ENCODE data around the gene EHMT1.
"Not testable (repeated sequence)": the region's sequence is repeated elsewhere in the genome, so short reads cannot be mapped to it uniquely, and the experiment has no call there.

EHMT1 gene

GRCh38 chr9:137615387-137615871, 3.4 kb upstream of the EHMT1 start:
- DNase-seq (ENCODE audit: low read depth in 3 of 3) = no peak

- DNase-seq (ENCODE audit: low read depth in 3 of 3) = no peak
Observed at GRCh38 chr9:137619240-137620047, 639 bp downstream of the EHMT1 start.

GRCh38 chr9:137620048-137620405, 1.2 kb downstream of the EHMT1 start:
- no peak for DNase-seq (ENCODE audit: low read depth in 3 of 3)

DNA sequence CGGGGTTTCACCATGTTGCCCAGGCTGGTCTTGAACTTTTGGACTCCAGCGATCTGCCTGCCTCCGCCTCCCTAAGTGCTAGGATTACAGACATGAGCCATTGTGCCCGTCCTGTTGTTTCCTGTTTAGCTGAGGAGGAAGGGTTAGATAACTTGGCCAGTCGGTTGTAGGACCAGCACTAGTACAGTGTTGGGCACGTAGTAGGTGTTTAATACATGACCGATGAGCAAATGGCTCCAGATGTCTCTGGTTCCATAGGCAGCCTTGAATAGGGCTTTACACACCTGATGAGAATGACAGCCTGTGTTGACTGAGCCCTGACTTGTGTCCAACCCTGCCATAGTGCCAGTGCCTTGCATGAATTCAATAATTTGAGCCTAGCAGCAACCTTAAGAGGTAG, 1.8 kb downstream of the EHMT1 start:
- DNase-seq (ENCODE audit: low read depth in 3 of 3) = no peak

DNA sequence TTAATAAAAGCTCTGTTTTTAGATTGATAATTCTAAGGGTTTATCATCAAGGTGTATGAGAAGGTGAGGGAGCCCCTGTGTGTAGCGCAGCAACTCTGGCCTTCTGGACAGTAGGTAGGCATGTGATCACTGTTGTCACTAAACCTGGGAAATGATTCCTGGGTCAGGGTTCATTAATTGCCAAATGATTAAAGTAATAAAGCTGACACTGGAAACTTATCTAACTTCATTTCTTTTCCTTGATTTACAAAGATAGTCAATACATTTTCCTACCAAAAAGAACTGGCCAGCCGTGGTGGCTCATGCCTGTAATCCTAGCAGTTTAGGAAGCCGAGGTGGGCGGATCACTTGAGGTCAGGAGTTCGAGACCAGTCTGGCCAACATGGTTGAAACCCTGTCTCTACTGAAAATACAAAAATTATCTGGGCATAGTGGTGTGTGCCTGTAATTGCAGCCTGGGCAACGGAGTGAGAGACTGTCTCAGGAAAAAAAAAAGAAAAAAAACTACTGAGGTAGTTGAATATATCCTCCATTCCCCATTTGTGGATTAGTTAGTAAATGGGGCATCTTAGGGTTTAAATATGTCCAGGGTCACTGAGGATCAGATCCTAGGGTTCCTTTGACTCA, 2.4 kb downstream of the EHMT1 start:
- no peak for DNase-seq (ENCODE audit: low read depth in 3 of 3)

- DNase-seq (ENCODE audit: low read depth in 3 of 3) = not testable (repeated sequence)
Observed at GRCh38 chr9:137622211-137622610, 3.4 kb downstream of the EHMT1 start.

GRCh38 chr9:137626464-137626863, 7.7 kb downstream of the EHMT1 start:
- no peak for DNase-seq (ENCODE audit: low read depth in 3 of 3)

DNA sequence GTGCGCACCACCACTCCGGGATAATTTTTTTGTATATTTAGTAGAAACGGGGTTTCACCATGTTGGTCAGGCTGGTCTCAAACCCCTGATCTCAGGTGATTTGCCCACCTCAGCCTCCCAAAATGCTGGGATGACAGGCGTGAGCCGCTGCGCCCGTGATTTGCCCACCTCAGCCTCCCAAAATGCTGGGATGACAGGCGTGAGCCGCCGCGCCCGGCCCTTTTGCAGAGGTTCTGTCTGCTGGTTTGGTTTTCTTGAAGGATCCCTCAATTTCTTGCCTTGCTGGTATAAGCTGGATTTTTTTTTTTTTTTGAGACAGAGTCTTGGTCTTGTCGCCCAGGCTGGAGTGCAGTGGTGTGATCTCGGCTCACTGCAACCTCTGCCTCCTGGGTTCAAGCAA, 8.6 kb downstream of the EHMT1 start:
- DNase-seq (ENCODE audit: low read depth in 3 of 3) = not testable (repeated sequence)

DNA sequence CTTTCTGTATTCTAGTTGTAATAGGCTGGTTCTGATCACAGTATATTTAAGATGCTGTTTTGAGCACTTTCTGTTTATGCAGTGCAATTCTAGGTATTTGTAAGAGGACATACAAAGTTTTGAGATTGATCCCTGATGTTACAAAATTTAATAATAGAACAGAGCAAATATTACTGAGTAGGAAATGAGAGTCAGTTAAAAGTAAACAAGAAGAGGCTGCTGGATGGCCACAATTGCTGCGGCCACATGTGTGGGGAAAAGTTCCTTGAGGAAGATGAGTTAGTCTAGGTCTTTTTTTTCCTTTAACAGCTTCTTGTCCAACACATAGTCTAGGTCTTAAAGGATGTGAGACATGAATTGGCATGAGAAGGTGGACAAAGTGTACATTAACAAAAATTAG, 11.3 kb downstream of the EHMT1 start:
- no peak for DNase-seq (ENCODE audit: low read depth in 3 of 3)

- DNase-seq (ENCODE audit: low read depth in 3 of 3) = no peak
Observed at GRCh38 chr9:137630679-137631078, 11.9 kb downstream of the EHMT1 start.

- no peak for DNase-seq (ENCODE audit: low read depth in 3 of 3)
Observed at GRCh38 chr9:137631345-137632229, 12.8 kb downstream of the EHMT1 start.

DNA sequence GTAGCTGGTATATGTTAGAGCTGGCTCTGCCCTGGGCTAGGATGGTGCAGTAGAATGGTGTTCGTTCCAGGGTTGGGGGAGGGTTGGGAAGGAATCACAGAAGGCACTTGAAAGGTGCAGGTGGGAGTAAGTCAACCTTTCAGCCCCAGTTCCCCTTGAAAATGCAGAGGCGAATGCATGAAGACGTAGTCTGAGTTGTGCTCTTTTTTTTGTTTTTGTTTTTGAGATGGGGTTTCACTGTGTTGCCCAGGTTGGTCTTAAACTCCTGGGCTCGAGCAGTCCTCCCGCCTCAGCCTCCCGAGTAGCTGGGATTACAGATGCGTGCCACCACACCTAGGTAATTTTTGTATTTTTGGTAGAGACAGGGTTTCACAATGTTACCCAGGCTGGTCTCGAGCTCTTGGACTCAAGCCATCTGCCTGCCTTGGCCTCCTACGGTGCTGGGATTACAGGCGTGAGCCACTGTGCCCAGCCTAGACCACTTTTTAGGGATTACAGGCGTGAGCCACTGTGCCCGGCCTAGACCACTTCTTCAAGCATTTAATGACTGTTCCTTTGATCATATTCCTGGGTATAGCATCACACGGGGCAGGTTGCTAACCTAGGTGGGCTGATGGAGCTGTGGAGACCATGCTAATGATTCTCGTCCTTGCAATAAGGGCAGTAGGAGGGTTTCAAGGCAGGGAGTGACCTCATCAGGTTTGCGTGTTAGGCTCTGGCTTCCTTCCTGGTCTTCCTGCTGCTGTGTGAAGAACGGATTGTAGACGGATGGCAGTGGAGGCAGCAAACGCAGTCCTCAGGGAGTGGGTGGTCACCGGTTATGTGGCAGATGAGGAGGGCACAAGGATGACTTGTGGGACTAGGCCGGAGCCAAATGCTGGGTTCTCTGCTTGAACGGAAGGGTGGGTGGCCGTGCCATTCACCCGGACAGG, 13.7 kb downstream of the EHMT1 start:
- no peak for DNase-seq (ENCODE audit: low read depth in 3 of 3)

DNA sequence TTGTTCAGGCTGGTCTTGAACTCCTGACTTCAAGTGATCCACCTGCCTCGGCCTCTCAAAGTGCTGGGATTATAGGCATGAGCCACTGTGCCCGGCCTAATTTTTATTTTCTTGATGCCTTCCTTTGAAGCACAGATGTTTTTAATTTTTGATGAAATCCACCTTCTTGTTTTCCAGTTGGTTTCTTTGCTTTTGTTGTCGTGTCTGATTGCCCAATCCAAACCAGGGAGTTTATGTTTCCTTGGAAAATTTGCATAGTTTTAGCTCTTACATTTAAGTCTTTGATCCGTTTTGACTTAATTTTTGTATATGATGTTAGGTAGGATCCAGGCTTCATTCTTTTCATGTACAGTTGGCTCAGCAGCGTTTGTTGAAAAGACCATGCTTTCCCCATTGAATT, 15.2 kb downstream of the EHMT1 start:
- DNase-seq (ENCODE audit: low read depth in 3 of 3) = no peak

- no peak for DNase-seq (ENCODE audit: low read depth in 3 of 3)
Observed at GRCh38 chr9:137638680-137639079, 19.9 kb downstream of the EHMT1 start.

GRCh38 chr9:137639303-137640051, 20.7 kb downstream of the EHMT1 start:
- DNase-seq (ENCODE audit: low read depth in 3 of 3) = no peak

- no peak for DNase-seq (ENCODE audit: low read depth in 3 of 3)
Observed at GRCh38 chr9:137640862-137641261, 22.1 kb downstream of the EHMT1 start.

DNA sequence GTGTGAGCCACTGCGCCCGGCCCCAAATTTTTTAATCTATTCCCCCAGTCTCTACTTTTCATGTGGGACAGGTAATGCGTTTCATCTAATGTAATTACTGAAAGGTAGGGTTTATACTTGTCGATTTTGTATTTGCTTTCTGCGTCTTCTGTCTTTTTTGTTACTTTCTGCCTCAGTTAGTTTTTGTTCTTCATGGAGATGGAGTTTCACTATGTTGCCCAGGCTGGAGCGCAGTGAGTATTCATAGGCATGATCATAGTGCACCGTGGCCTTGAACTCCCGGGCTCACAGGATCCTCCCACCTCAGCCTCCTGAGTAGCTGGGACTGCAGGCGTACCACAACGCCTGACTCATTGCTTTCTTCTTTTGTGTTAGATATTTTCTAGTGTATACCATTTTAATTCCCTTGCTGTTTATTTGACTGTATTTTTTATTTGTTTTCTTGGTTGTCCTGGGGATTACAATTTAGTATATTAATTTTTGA, 23.4 kb downstream of the EHMT1 start:
- DNase-seq (ENCODE audit: low read depth in 3 of 3) = no peak

DNA sequence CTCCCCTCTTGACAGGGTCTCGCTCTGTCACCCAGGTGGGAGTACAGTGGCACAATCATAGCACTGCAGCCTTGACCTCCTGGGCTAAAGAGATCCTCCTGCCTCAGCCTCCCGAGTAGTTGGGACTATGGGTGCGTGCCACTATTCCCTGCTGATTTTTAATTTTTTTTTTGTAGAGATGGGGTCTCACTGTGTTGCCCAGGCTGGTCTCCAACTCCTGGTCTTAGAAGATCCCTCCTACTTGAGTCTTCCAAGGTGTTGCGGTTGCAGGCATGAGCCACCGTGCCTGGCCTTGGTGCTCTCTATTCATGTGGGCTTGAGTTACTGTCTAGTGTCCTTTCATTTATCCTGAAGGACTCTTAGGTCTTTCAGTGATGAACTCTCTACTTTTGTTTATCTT, 24.1 kb downstream of the EHMT1 start:
- DNase-seq (ENCODE audit: low read depth in 3 of 3) = no peak

DNA sequence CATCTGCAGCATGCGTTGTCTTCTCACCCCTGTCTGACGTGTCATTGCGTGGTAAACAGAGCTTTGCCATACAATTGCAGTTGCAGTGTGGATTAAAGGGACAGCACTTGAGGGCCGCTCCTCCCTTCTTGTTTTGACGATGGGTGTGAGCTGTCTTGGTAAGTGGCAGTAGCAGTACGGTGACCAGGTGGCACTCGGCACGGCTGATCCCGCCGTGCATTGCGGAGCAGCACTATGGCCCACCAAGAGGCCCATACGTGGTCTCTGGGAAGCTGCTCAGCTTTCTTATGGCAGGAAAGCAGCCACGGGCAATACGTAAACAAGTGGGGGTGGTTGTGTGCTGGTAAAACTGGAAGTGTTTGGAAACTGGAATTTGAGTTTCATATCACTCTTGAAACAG, 25.1 kb downstream of the EHMT1 start:
- DNase-seq (ENCODE audit: low read depth in 3 of 3) = no peak

DNA sequence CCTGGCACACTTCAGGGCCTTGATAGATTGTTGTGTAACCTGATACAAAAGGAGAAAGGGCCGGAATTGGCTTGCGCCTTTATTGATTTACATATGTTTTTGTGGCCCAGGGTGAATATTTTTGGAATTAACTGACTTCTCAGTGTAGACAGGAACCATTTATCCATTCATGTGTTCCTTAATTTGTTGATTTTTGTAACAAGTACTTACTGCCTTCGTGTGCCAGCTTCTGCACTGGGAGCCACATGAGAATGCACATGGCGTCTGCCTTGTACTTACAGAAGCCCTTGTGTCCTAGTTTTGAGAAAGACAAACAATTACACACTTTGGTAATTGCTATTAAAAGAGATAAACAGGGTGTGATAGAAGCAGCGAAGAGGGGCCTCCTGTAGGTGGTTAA, 26.4 kb downstream of the EHMT1 start:
- DNase-seq (ENCODE audit: low read depth in 3 of 3) = no peak

Measured in stimulated activated CD4-positive, alpha-beta T cell treated with anti-CD3 and anti-CD28 coated beads, TNF-alpha, amount 100 ng/mL, for 24 hours (primary cell).